Thymus (tissue), 11 donors: ENCODE data around the gene NTHL1. TPM values are rescaled to one million over a fixed set of nuclear protein-coding genes. Genes with fewer than 3 reads are reported as not detected.

ENCODE experiments used
- DNase-seq, 9 donors: peaks; one replicate each; pipeline ENCODE4 v3.0.0-alpha.2; 2013; ENCODE audit warnings: low spot score in 9 of 9, low read depth in 6 of 9, missing footprints in 1 of 9
- H3K27ac ChIP-seq, 2 donors: one replicate each; pipeline ENCODE4 v1.5.1; 2013; ENCODE audit warnings: control low read depth in 1 of 2, low read depth in 1 of 2, low read length in 1 of 2, mild to moderate bottlenecking in 1 of 2, moderate library complexity in 1 of 2
- H3K27me3 ChIP-seq, 2 donors: one replicate each; pipeline ENCODE4 v1.5.1; 2013; ENCODE audit warnings: low read length in 1 of 2; ENCODE audit not compliant: control insufficient read depth in 2 of 2, insufficient read depth in 1 of 2
- H3K36me3 ChIP-seq, 2 donors: one replicate each; pipeline ENCODE4 v1.5.1; 2013; ENCODE audit warnings: low read length in 1 of 2, mild to moderate bottlenecking in 1 of 2, moderate library complexity in 1 of 2; ENCODE audit not compliant: control insufficient read depth in 2 of 2, insufficient read depth in 2 of 2
- H3K4me1 ChIP-seq, 2 donors: one replicate each; pipeline ENCODE4 v1.5.1; 2013; ENCODE audit warnings: low read length in 2 of 2; ENCODE audit not compliant: control insufficient read depth in 2 of 2, insufficient read depth in 2 of 2
- H3K4me3 ChIP-seq, 2 donors: one replicate each; pipeline ENCODE4 v1.5.1; 2013; ENCODE audit warnings: low read length in 2 of 2, control low read depth in 1 of 2, mild to moderate bottlenecking in 1 of 2
- H3K9me3 ChIP-seq, 2 donors: one replicate each; pipeline ENCODE4 v1.5.1; 2013; ENCODE audit warnings: low read length in 1 of 2, mild to moderate bottlenecking in 1 of 2; ENCODE audit not compliant: control insufficient read depth in 2 of 2, insufficient read depth in 1 of 2
- WGBS: extraction: QIAGEN DNeasy Blood & Tissue Kit; methylation state at CpG from one replicate; pipeline ENCODE4 v1.1.7; 2013; 5-methylcytosine and 5-hydroxymethylcytosine counted together
- polyA plus RNA-seq: library from polyadenylated mRNA; stranded (reverse); fragments of 200-250 nt; gene quantifications from one replicate; pipeline ENCODE4 v1.2.3, GENCODE V29; 2013
- total RNA-seq: library from RNA; stranded (reverse); fragments of 120-200 nt; gene quantifications from one replicate; pipeline ENCODE4 v1.2.4, GENCODE V29; 2013
- donor health status: healthy.

Gene NTHL1
- total and polyA plus RNA-seq, 2 donors = 32.7 TPM

DNA sequence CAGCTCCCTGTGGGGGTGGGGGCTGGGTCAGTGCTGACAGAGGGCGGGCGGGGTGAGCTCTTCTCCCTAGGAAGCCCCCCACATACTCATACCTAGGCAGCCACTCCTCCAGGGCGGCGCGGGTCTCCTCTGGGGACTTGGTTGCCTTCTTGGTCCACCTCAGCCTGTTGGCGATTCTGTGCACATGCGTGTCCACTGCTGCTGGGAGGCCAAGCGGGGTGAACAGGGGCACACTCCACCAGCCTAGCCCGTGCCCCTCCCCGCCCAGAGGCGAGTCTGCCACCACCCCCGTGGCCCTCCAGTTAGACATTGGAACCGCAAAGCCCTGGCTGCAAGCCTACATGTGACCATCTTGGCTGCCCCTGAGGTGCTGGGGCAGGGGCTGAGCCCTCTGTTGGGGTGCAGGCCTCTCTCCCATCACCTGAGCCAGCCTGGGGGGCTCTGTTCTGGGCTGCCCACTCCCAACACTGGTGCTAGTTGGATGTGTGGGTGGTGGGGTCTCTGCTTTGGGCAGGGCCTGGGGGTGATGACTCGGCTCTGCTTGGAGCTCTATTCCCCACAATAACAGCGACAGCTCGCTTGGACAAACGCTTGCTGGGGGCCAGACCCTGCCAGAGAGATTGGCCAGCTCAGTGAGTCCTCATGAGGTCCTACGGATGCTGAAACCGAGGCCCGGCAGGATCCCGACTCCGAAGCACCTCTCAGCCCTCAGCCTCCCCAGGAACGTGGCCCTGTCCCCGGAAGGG, 7.4 kb downstream of the NTHL1 start:
- H3K9me3 ChIP-seq = no peaks in the 10 kb centered on the region
- DNase-seq = no peak
- H3K36me3 ChIP-seq = peaks cover 0 to 6% of the 10 kb centered on the region in 2 donors
- 96% methylated on average over 24 of the region's 24 CpGs for WGBS
- no peaks in the 10 kb centered on the region for H3K27me3 ChIP-seq
- H3K27ac ChIP-seq = no peak overlapping the region
- peaks cover 0 to 49% of the 10 kb centered on the region in 2 donors for H3K4me1 ChIP-seq
- no peak overlapping the region for H3K4me3 ChIP-seq

GRCh38 chr16:2039274-2040031, 8.2 kb downstream of the NTHL1 start:
- no peak overlapping the region for H3K27ac ChIP-seq
- no peaks in the 10 kb centered on the region for H3K9me3 ChIP-seq
- WGBS = 90% methylated on average over 29 of the region's 29 CpGs
- no peak for DNase-seq
- no peaks in the 10 kb centered on the region for H3K27me3 ChIP-seq
- peaks cover 0 to 6% of the 10 kb centered on the region in 2 donors for H3K36me3 ChIP-seq
- H3K4me1 ChIP-seq = peaks cover 0 to 49% of the 10 kb centered on the region in 2 donors
- no peak overlapping the region for H3K4me3 ChIP-seq

DNA sequence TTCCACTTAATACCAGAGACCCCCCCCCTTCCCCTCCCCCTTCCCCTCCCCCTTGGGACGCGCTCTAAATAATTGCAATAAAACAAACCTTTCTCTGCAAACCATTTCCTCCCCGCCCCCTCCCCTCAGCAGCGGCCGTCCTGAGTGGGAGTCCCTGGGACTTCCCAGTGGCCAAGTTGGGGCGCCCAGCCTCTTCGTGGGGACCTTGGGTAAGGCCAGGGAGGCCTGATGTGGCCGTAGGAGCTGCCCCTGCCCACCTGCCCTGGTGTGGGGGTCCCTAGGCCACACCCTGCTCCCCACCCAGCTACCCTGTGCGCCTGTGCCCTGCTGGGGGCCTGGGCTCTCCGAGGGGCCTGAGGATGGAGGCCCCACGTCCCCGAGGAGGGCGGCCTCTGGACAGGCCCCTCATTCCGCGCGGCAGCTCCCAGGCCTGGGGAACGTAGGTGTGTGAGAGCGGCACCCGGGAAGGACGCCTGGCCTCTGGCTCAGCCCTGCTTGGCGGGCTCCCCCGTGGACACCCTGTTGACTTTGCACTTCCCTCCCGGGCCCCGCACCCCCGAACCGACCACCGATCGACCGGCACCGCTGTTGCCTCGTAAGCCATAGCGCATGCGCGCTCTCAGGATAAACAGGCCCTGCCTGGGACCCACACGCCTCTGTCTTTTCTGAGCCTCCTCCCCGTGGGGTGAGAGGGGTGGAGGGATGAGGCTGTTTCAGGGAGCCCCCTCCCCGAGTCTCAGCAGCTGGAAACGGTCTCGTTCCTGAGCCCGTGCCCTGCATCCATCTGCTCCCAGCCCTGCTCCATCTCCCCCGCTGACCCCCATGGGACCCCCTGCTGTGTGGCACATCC, 9.0 kb downstream of the NTHL1 start:
- H3K36me3 ChIP-seq = peaks cover 0 to 3% of the 10 kb centered on the region in 2 donors
- H3K27me3 ChIP-seq = peaks cover 0 to 3% of the 10 kb centered on the region in 2 donors
- no peak for DNase-seq
- H3K27ac ChIP-seq = no peak overlapping the region
- 93% methylated on average over 41 of the region's 41 CpGs for WGBS
- H3K9me3 ChIP-seq = no peaks in the 10 kb centered on the region
- H3K4me1 ChIP-seq = peaks cover 3 to 51% of the 10 kb centered on the region in 2 donors
- H3K4me3 ChIP-seq = no peak overlapping the region

DNA sequence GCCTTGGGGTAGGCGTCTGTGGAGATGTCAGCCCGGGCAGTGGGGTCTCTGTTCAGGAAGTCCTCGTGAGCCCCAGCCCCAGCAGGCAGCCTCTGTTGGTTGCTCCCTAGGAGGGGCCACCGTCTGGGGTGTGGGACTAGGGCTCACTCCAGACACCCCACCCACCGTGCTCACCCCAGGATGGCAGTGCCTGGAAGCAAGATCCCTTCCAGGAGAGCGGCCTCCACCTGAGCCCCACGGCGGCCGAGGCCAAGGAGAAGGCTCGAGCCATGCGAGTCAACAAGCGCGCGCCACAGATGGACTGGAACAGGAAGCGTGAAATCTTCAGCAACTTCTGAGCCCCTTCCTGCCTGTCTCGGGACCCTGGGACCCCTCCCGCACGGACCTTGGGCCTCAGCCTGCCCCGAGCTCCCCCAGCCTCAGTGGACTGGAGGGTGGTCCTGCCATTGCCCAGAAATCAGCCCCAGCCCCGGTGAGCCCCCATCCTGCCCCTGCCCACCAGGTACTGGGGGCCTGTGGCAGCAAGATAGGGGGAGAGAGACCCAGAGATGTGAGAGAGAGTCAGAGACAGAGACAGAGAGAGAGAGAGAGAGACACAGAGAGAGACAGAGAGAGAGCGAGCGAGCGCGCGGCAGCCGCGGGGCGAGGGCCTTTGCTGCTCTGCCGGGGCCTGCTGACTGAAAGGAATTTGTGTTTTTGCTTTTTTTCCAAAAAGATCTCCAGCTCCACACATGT, 9.8 kb downstream of the NTHL1 start:
- Histone ChIP-seq H3K27me3 (peaks cover 0 to 11% of the 10 kb centered on the region in 2 donors), H3K4me3 (no peak overlapping the region), H3K4me1 (peaks cover 4 to 51% of the 10 kb centered on the region in 2 donors), H3K27ac (peak overlapping the region in 1 of 2 donors; percentile 18), H3K9me3 (no peaks in the 10 kb centered on the region), H3K36me3 (no peaks in the 10 kb centered on the region)
- WGBS = 93% methylated on average over 29 of the region's 29 CpGs
- DNase-seq = no peak

DNA sequence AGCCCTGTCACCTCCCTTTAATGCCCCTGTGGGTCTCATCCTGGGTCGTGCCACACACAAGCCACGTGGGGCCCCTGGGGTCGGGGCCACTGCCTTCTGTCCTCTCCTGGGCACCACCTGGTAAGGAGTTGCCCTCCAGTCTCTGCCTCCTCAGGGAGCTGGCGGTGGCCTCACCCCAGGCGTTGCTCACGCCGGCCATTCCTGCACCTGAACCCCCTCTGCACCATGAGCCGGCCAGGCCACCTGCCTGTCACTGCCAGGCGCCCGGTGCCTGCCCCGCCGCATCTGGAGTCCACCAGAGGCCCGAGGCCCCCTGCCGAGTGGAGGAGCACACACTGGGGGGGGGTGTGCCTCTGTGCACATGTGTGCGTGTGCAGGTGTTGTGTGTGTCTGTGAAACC, 10.5 kb downstream of the NTHL1 start:
- no peak for DNase-seq
- Histone ChIP-seq H3K27ac (no peak overlapping the region), H3K9me3 (no peaks in the 10 kb centered on the region), H3K4me1 (peaks cover 4 to 54% of the 10 kb centered on the region in 2 donors), H3K4me3 (no peak overlapping the region), H3K27me3 (peaks cover 0 to 16% of the 10 kb centered on the region in 2 donors), H3K36me3 (no peaks in the 10 kb centered on the region)
- 92% methylated on average over 15 of the region's 15 CpGs for WGBS

- Histone ChIP-seq H3K27me3 (peaks cover 0 to 17% of the 10 kb centered on the region in 2 donors), H3K36me3 (no peaks in the 10 kb centered on the region), H3K4me1 (peaks cover 4 to 50% of the 10 kb centered on the region in 2 donors), H3K27ac (peak overlapping the region in 1 of 2 donors; percentile 46), H3K4me3 (no peak overlapping the region), H3K9me3 (no peaks in the 10 kb centered on the region)
- no peak for DNase-seq
- 96% methylated on average over 47 of the region's 47 CpGs for WGBS
These were observed 11.3 kb downstream of the NTHL1 start for GRCh38 chr16:2036200-2036966.

DNA sequence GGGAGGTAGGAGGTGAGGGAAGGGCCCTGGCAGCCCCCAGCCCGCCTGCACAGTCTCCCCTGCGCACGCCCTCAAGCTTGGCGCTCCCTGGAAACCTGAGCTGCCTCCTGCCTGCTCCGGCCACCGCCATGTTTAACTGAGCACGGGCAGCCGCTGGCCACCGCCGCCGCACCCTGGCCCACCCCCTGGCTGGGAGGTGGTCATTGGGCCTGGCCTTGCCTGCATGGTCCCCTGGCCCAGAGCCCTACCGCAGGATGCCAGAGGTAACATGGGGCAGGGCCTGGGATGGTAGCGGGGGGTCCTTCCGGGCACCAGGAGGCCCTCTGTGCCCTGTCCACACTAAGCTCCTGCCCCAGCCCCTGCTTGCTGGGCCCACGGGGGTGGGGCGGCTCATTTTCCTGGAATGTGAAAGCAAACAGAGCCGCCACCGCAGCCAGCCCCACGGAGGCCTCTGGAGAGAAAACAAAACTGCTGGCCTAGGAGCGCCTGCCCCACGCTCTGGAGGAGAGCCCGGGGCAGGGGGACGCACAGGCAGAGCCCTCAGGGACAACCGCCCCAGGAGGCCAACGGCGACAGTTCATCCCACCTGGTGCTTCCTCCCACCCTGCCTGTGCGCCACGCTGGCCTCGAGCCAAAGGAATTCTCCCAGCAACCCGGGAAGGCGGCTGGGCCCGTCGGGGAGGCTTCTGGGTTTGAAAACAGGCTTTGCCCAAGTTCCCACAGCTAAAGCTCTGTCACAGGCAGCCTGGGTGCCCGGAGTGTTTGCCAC, 12.0 kb downstream of the NTHL1 start:
- DNase-seq = no peak
- Histone ChIP-seq H3K36me3 (no peaks in the 10 kb centered on the region), H3K9me3 (no peaks in the 10 kb centered on the region), H3K27me3 (peaks cover 0 to 20% of the 10 kb centered on the region in 2 donors), H3K4me1 (peaks cover 4 to 51% of the 10 kb centered on the region in 2 donors), H3K27ac (peak overlapping the region; percentile 26 to 46), H3K4me3 (no peak overlapping the region)
- 93% methylated on average over 34 of the region's 34 CpGs for WGBS
